PC-3 (cell line): ENCODE results near the gene SLC7A4. TPM values are rescaled to one million over a fixed set of nuclear protein-coding genes. Genes with fewer than 3 reads are reported as not detected.

Experiments
- ATAC-seq: fragments of 200-7000 bp; cut with Tn5 transposase; 2 replicates; pipeline ENCODE4 v1.9.1; 2020; ENCODE audit warnings: mild to moderate bottlenecking, moderate library complexity
- BruUV-seq: library from RNA; stranded (reverse); fragments of 400-500 nt; replicated peaks from 2 replicates; lab custom pipeline; 2021; lab: Mats Ljungman, UMichigan
- CTCF ChIA-PET: fragments of 300-600 bp; sonication (Branson Sonifier 250); formaldehyde crosslinking; loops from one replicate; lab custom pipeline; 2022; ENCODE audit warnings: antibody characterized with exemption; lab: Charles Lee
- POLR2A ChIA-PET: fragments of 300-600 bp; sonication (Branson Sonifier 250); formaldehyde crosslinking; loops from one replicate; lab custom pipeline; 2022; ENCODE audit warnings: antibody characterized with exemption; ENCODE audit not compliant: unreplicated experiment; lab: Charles Lee
- DNase-seq: peaks from one replicate; pipeline ENCODE4 v3.0.0-alpha.2; 2015
- H2AFZ ChIP-seq: fragments of 300-600 bp; sonication (generic); 2 replicates; pipeline ENCODE4 v1.6.0; 2016; ENCODE audit warnings: antibody characterized with exemption, low read length
- H3F3A ChIP-seq: fragments of 300-600 bp; sonication (generic); one replicate; pipeline ENCODE4 v1.6.0; 2017; ENCODE audit warnings: antibody characterized with exemption, low read length, control low read depth, mild to moderate bottlenecking; ENCODE audit not compliant: unreplicated experiment
- H3K27ac ChIP-seq: fragments of 300-600 bp; sonication (generic); 2 replicates; pipeline ENCODE4 v1.5.1; 2016; ENCODE audit warnings: mild to moderate bottlenecking, low read length
- H3K27me3 ChIP-seq: fragments of 300-600 bp; sonication (generic); 2 replicates; pipeline ENCODE4 v1.6.1; 2016; ENCODE audit warnings: low read length, mixed read lengths
- H3K36me3 ChIP-seq: fragments of 300-600 bp; sonication (generic); 2 replicates; pipeline ENCODE4 v1.6.1; 2016; ENCODE audit warnings: low read depth, mixed run types, low read length, mixed read lengths
- H3K4me1 ChIP-seq: fragments of 300-600 bp; sonication (generic); 2 replicates; pipeline ENCODE4 v1.5.1; 2016; ENCODE audit warnings: low read length; ENCODE audit not compliant: insufficient read depth
- H3K4me2 ChIP-seq: fragments of 300-600 bp; sonication (generic); 2 replicates; pipeline ENCODE4 v1.6.0; 2016; ENCODE audit warnings: low read length
- H3K4me3 ChIP-seq: fragments of 300-600 bp; sonication (generic); 2 replicates; pipeline ENCODE4 v1.5.1; 2016; ENCODE audit warnings: mild to moderate bottlenecking, low read length, mixed read lengths
- H3K79me2 ChIP-seq: fragments of 300-600 bp; sonication (generic); 2 replicates; pipeline ENCODE4 v1.6.1; 2017; ENCODE audit warnings: low read length, mixed read lengths
- H3K9ac ChIP-seq: fragments of 300-600 bp; sonication (generic); 2 replicates; pipeline ENCODE4 v1.6.0; 2016; ENCODE audit warnings: mild to moderate bottlenecking, low read length
- H3K9me2 ChIP-seq: fragments of 300-600 bp; sonication (generic); replicated peaks from 2 replicates; pipeline ENCODE4 v1.6.1; 2016; ENCODE audit warnings: mixed run types, low read length, mixed read lengths
- H3K9me3 ChIP-seq: fragments of 300-600 bp; sonication (generic); 2 replicates; pipeline ENCODE4 v1.6.1; 2016; ENCODE audit warnings: low read length, mixed read lengths
- H4K20me1 ChIP-seq: fragments of 300-600 bp; sonication (generic); 2 replicates; pipeline ENCODE4 v1.6.1; 2016; ENCODE audit warnings: low read length, mixed read lengths
- EZH2 ChIP-seq: fragments of 300-600 bp; sonication (generic); IDR thresholded peaks from one replicate; pipeline ENCODE4 v1.6.1; 2017; ENCODE audit warnings: antibody characterized with exemption, mild to moderate bottlenecking, low read length; ENCODE audit not compliant: unreplicated experiment
- EZH2phosphoT487 ChIP-seq: fragments of 300-600 bp; sonication (generic); IDR thresholded peaks from 2 replicates; pipeline ENCODE4 v1.6.1; 2018; ENCODE audit warnings: mild to moderate bottlenecking, antibody characterized with exemption, low read length, borderline replicate concordance
- intact Hi-C: fragments of 100-400 bp; cut with micrococcal nuclease; formaldehyde crosslinking; loops from 2 replicates; pipeline ENCODE4 v1.9.0; 2023
- total RNA-seq: library from RNA; depleted of rRNA; stranded (reverse); fragments of >200 nt; gene quantifications from 2 replicates; pipeline ENCODE4 v1.2.3, GENCODE V29; 2014
- TF ChIP-seq, protein P1 (sequence below): fragments of 300-600 bp; sonication (generic); conservative IDR thresholded peaks from 2 replicates; pipeline ENCODE4 v1.5.1; 2017; ENCODE audit warnings: antibody characterized with exemption, low read depth, mild to moderate bottlenecking, low read length

Gene SLC7A4
- total RNA-seq, 1 experiment from 2014 or later = not detected

DNA sequence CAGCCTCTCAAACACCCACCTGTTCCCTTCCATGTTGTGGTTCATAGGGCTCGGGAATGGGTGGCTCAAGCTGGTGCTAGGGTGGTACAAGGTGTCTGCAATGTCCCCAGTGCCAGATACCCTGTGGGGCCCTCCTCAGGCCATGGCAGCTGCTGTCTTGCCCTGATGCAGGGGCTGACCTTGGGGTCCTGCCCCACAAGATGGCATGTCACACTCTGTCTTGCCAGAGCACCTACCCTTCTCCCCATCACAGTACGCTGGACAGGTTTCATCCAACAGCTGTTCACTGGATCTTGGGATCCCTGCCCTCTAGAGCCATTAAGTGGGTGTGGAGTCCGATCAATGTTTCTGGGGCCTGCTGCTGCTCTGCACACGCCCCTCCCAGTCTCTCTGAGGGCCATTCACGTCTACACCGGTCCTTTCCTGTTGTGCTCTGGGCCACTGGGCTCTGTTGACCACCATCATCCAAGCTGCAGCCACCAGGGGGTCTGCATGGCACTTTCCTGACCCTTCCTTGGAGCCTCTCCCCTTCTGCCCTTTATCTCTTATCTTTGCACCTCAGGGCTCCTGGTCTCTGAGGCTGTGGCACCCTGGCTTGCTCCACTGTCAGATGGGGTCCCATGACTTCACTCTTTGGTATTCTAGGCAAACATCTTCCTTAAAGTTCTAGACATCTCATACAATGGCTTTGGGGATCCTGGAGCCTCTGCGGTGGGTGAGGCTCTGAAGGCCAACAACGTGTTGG is 20.5 kb upstream of the SLC7A4 start:
- Histone ChIP-seq H4K20me1 (no peaks in the 10 kb centered on the region), H3K36me3 (no peaks in the 10 kb centered on the region), H3F3A (no peaks in the 10 kb centered on the region), H3K4me1 (no peaks in the 10 kb centered on the region), H2AFZ (no peak overlapping the region), H3K9me2 (no peaks in the 10 kb centered on the region), H3K9me3 (no peaks in the 10 kb centered on the region), H3K27me3 (no peaks in the 10 kb centered on the region), H3K4me3 (no peak overlapping the region), H3K4me2 (no peak overlapping the region), H3K27ac (no peak overlapping the region), H3K79me2 (no peaks in the 10 kb centered on the region), H3K9ac (no peak overlapping the region)
- no peak for ATAC-seq
- TF ChIP-seq, protein P1, sequence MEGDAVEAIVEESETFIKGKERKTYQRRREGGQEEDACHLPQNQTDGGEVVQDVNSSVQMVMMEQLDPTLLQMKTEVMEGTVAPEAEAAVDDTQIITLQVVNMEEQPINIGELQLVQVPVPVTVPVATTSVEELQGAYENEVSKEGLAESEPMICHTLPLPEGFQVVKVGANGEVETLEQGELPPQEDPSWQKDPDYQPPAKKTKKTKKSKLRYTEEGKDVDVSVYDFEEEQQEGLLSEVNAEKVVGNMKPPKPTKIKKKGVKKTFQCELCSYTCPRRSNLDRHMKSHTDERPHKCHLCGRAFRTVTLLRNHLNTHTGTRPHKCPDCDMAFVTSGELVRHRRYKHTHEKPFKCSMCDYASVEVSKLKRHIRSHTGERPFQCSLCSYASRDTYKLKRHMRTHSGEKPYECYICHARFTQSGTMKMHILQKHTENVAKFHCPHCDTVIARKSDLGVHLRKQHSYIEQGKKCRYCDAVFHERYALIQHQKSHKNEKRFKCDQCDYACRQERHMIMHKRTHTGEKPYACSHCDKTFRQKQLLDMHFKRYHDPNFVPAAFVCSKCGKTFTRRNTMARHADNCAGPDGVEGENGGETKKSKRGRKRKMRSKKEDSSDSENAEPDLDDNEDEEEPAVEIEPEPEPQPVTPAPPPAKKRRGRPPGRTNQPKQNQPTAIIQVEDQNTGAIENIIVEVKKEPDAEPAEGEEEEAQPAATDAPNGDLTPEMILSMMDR = no peak
- TF ChIP-seq EZH2phosphoT487 = no peak
- no peak for TF ChIP-seq EZH2
- CTCF ChIA-PET = no interaction called here
- POLR2A ChIA-PET = no interaction called here
- BruUV-seq = no TSS peak
- intact Hi-C loops = no loop called here
- DNase-seq = no peak

DNA sequence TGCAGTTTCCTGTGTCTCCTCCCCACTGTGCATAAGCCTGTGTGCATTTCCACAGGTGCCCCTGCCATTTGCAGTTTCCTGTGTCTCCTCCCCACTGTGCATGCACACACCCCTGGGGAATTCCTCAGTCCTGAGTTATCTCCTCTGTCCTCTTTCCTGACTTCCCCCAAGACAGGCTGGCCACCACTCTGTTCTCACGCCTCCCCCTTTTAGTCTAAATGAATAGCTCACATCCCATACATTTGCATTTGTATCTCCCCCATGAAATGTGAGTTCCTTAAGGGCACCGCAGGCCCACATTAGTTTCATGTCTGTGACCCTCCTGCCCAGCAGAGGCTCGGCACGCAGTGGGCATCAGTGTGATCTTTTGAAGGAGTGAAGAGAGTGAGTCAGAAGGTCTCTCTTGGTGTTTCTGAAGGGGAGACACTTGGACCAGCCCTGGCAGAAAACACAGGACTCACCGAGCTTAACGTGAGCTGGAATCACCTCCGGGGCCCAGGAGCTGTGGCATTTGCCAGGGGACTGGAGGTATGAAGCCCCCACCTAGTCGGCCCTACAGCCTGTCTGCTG is 19.6 kb upstream of the SLC7A4 start:
- H3K9ac ChIP-seq = no peak overlapping the region
- TF ChIP-seq EZH2phosphoT487 = no peak
- TF ChIP-seq, protein P1 = no peak
- TF ChIP-seq EZH2 = no peak
- H3K4me1 ChIP-seq = no peaks in the 10 kb centered on the region
- no peaks in the 10 kb centered on the region for H3K9me2 ChIP-seq
- CTCF ChIA-PET = no interaction called here
- no peak overlapping the region for H3K4me3 ChIP-seq
- no peaks in the 10 kb centered on the region for H3K9me3 ChIP-seq
- POLR2A ChIA-PET = interaction anchor here (0.6 kb wide), 1 partner anchor 115 kb away, joined by 3 read pairs; no protein-coding TSS in a partner anchor
- intact Hi-C loops = no loop called here
- H2AFZ ChIP-seq = no peak overlapping the region
- H3K79me2 ChIP-seq = no peaks in the 10 kb centered on the region
- no peaks in the 10 kb centered on the region for H3K36me3 ChIP-seq
- no peak overlapping the region for H3K4me2 ChIP-seq
- no peaks in the 10 kb centered on the region for H4K20me1 ChIP-seq
- H3K27ac ChIP-seq = no peak overlapping the region
- ATAC-seq = no peak
- DNase-seq = no peak
- H3K27me3 ChIP-seq = no peaks in the 10 kb centered on the region
- no peaks in the 10 kb centered on the region for H3F3A ChIP-seq
- BruUV-seq = no TSS peak
